HG03354 (cell line): Measurements from ENCODE around the gene VPS37C.
A peak's percentile ranks its signal among the peaks of the same experiment; 100 is the strongest.
"Not testable (repeated sequence)": the region's sequence is repeated elsewhere in the genome, so short reads cannot be mapped to it uniquely, and the experiment has no call there.

ENCODE experiments used
- ATAC-seq: cut with Tn5 transposase; IDR thresholded peaks from one replicate; pipeline ENCODE4 v1.9.1; 2021; ENCODE audit warnings: mild to moderate bottlenecking; ENCODE audit not compliant: unreplicated experiment, poor library complexity, severe bottlenecking

VPS37C gene

DNA sequence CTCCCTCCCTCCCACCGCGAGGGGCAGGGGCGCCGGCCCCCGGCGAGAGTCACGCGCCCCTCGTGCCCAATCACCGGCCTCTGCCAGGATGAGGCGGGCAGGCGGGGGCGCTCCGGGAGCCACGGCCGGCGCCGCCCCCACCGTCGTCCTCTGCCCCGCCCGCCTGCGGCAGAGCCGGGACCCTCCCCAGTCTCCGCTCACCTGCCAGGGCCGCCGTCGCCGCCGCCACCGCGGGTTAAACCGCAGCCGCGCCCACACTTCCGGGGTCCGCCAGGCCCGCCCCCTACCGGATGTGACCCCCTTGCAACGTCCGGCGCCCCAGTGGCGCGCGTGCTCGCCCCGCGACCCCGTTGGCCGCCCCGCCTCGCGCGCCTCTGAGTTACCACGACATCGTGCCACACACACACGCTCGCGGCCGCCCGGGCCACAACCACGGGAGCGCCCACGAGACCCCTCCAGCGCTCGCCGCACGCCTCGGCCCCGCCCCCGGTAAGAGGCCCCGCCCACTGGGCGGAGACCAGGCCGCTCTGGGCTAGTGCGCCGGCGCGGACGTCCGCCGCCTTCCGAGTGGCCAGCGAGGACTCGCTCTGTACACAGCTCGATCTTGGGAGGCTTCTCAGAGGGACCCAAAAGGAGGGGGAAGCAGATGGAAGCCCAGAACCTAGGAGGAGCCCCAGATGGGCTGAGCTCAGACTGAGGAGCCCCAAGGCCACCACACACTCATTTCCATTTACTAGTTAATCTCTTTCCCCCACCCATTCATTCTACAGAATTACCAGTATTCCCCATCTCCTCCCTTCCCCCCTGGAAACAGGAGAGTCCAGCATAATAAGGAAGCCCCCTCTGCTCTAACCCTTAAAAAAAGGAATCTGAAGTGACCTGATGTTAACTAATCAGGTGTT lies at the start of gene VPS37C:
TSS of gene VPS37C (minus strand) at position 237 of the 902 bp plus-strand sequence. CDS start 22,597 bp downstream, outside the sequence.
- peak; percentile 77 for ATAC-seq

DNA sequence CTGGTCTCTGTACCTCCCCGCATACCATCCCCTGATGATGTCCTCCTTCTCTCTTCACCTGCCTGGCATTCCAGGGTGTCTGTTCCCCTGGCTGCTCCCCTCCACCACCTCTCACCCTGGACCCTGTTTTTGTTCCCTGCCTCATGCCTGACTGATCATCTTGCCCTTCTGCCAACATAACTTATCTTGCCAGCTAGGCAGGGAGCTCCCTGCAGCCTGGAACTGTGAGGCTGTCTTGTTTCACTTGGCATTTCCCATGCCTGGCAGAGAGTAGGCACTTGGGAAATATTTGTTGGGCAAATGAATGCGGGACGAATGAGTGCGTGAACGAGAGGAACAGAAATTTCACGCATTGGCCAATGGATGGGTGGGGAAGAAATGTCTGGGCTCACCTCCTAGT lies 49.4 kb upstream of the VPS37C start:
- not testable (repeated sequence) for ATAC-seq

DNA sequence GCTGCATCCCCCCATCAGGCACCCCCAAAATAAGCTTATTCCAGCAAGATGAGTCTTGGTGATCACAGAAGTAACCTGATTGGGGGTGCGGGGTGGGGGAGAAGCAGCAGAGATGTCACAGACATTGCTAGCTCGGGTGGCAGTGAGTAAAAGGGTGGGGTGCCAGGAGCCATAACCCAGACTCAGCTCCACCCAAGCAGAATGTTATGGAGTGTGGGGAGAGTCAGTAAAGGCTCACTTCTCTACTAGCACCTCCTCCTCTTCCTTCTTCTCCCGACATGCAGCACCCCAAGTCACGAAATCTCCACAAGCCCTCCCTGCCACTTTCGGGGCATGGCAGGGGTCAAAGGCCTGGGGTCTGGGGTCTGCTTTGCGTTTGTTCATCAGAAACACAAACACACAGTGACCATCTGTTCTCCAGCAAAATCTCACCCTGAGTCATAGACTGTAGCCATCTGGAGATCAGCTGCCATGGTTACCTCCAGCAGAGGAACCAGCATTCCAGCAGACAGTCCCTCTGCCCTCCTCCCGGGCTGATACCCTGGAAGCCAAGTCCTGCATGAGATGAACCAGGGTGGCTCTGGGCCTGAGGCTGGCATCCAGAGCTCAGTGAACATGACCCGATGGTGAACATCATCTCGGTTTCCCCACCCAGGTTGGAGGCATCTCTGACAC lies 46.5 kb upstream of the VPS37C start:
- ATAC-seq: not testable (repeated sequence)

DNA sequence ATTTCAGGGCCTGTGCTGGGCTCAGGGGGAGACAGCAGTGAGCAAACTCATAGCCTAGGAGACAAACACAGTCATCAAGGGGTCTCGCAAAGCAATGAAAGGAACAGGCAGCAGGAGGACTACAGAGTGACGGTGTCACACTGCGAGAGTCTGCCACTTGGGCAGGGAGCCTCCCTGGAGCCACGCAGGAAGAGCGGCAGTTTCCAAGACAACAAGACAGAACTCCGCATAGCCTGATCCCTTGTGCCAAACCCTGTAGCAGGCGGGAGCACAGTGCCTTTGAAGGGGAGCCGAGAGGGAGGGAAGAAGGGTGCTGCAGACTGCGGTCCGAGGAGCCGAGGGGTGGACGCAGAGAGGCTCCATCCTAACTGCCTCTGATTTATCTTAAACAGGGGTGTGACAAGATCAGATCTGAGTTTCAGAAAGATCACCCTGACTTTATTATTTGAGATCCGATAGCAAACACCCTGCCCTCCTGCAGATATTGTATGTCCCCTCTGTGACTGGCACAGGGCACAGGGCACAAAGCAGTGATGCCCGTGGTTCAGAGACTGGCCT lies 43.4 kb upstream of the VPS37C start:
- not testable (repeated sequence) for ATAC-seq

DNA sequence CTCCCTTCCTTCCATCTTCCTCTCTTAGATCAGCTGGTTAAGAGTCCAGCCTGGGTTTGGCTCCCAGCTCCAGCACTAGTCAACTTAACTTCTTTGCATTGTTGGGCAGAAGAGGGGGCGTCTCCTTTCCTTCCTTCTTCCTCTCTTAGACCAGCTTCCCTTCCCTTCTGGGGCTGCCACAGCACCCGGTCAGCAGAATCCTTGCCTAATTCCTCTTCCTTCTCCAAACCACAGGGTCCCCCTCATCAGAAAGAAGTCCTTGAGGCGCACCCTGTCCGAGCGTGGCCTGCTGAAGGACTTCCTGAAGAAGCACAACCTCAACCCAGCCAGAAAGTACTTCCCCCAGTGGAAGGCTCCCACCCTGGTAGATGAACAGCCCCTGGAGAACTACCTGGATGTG lies 42.6 kb upstream of the VPS37C start:
- ATAC-seq: not testable (repeated sequence)

DNA sequence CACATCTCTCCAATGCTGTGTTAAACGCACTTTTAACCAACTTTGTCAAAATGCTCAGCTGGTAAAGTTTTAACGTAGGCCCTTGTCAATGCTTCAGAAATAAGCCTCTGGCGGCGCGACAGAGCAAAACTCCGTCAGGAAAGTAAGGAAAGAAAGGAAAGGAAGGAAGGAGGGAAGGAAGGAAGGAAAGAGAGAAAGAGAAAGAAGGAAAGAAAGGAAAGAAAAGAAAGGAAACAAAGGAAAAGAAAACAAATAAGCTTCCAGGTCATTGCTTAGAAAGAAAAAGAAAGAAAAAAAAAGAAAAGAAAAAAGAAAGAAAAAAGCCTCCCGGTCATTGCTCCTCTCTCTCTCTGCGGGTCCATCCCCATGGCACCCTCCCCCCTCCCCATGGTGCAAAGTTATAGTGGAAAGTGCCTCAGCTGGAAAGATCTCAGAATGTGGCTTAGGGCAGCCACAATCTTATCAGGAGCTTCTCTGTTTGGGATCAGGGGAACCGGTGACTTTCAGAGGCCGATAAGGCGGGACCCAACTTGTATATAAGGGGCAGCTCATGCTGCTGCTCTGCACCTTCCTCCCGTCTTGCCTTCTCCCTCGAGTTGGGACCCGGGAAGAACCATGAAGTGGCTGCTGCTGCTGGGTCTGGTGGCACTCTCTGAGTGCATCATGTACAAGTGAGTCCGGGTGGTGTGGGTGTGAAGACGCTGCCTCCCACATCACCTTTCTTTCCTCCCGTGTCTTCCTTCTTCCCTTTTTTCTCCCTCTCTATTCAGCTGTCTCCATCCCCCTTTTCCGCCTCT lies 41.9 kb upstream of the VPS37C start, which contains the start of gene PGA3:
TSS of gene PGA3 (plus strand) at position 566 of the 797 bp plus-strand sequence. CDS start at position 616, 50 bp downstream.
- not testable (repeated sequence) for ATAC-seq

DNA sequence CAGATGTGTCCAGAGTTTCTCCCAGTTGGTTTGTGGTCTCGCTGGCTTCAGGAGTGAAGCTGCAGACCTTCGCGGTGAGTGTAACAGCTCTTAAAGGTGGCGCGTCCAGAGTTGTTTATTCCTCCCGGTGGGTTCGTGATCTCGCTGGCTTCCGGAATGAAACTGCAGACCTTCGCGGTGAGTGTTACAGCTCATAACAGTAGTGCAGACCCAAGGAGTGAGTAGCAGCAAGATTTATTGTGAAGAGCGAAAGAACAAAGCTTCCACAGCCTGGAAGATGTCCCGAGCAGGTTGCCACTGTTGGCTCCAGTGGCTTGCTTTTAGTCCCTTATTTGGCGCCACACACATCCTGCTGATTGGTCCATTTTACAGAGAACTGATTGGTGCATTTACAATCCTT lies 40.2 kb upstream of the VPS37C start:
- no peak for ATAC-seq

DNA sequence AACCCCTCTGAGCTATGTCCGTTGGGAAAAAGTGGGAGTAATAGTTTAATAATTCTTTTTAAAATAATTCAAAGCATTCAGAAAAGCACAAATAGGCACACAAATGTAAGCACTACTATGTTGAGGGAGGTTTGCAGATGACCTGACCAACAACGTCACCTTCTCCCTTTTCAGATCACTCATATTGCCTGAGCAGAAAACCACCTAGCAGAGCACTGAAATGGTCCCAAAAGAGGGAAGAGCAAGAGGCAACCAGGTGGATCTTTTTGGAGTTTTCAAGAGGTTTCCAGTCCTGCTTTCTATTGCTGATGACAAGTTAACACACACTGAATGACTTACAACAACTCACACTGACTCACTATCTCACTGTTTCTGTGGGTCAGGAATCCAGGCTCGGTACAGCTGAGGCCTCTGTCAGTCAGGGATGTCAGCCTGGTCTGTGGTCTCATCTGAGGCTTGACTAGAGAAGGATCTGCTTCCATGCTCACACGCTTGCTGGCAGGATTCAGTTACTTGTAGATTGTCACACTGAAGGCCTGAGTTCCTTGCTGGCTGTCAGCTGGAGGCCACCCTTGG lies 37.8 kb upstream of the VPS37C start:
- ATAC-seq: no peak

DNA sequence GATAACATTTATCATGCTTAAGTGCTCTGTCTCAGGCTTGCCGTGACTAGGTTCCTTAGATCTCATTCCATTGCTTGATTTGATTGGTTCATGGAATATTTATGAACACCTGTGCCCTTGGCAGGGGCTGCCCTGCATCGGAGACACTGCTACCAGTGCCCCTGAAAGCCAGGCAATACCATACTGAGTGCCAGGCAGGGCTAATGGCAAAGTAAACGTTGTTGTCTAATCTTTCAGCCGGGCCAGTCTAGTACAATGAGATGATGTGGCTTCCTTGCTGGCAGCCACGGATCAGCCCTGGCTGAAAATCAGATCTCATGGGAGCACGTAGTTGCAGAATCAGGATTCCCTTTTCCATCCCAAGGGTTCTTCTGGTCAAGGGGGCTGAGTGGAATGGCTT lies 37.1 kb upstream of the VPS37C start:
- ATAC-seq: no peak

DNA sequence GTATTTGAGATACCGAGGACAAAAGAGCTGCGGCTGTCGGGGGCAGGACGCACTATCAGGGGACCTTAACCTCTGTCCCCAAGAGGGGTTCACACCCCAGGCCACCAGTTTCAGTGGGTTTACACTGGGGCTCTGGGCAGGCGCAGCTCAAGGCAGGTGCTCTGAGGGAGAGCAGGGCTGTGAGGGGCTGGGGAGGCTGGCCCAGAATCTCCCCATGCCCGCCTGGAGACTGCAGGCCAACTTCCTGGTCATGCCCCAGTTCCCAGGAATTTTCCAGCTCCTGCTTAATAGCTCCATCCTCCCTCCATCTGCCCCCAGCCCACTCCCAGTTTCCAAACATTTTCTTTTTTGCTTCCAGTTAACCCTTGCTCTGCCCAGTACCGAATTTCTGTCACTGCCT lies 34.5 kb upstream of the VPS37C start:
- no peak for ATAC-seq

DNA sequence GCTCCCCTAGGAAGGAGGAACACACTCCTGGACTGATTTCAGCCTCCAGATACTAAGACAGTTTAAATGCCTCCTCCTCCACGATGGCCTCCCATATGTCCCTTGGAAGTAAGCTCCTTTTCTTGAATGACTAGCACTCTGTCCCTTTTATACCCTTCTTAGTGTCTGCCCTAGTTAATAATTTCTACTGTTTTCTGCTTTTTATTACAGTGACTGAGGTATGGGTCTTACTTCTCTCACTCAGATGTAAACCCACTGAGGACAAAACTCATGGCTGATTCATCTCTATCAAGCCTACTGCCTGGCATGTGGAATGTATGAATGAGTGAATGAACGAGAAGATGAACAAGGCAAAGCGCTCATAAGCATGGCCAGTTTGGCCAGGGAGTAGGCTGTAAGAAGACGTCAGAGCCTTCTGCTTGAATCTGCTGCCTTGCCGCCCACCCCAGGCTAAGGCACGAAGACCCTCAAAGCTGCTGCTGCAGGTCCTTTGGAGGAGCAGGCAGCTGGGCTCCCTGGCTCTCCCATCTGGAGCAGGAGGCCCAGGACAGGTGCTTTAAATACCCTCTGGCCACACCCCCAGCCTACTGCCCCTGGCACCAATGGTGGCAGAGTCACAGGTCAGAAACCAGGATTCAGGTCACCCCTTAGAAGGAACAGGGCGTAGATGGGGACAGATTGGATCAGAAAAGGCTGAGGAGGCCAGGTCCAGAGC lies 33.9 kb upstream of the VPS37C start:
- no peak for ATAC-seq

DNA sequence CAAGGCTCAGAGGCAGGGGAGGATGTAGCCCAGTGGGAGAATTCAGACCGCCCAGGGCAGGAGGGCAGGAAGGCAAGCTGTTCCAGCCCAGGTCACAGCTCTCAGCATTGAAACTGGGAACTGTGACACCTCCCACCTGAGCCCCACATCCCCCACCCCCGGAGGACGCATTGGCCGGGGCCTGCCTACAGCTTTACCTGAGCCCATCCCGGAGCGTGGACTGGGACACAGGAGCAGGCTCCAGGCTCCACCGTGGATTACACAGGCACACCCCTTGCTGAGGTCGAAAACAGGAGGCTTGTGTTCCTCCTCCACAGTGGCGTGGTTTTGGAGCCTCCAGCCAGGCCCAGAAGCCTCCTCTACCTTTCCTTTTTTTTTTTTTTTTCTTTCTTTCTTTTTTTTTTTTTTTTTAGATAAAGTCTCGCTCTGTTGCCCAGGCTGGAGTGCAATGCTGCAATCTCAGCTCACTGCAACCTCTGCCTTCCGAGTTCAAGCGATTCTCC lies 33.0 kb upstream of the VPS37C start:
- ATAC-seq: no peak

DNA sequence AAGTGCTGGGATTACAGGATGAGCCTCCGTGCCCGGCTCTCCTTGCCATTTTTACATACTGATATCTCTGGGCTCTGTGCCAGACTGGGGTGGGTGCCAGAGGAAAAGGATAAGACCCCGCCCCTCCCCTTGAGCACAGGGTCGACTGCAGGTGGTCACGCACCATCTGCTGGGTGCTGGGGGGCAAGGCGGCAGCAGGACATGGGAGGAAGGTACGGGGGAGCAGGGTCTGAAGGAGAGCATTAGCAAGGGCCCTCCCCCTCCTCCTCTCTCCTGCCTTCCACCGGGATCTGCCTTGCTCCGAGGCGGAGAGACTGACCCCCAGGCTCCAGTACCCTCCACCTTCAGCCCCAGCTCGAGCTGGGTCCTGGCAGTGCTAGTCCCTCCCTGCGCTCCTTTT lies 32.4 kb upstream of the VPS37C start:
- ATAC-seq: no peak

DNA sequence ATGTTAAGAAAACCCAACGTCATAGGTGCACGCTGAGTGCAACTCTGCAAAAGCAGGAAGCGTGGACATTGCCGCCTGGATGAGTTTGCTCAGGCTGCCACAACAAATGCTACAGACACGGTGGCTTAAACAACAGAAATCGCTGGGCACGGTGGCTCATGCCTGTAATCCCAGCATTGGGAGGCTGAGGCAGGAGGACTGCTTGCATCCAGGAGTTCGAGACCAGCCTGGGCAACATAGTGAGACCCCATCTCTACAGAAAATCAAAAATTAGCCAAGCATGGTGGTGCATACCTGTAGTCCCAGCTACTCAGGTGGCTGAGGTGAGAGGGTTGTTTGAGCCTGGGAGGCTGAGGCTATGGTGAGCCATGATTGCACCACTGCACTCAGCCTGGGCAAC lies 28.7 kb upstream of the VPS37C start:
- no peak for ATAC-seq

DNA sequence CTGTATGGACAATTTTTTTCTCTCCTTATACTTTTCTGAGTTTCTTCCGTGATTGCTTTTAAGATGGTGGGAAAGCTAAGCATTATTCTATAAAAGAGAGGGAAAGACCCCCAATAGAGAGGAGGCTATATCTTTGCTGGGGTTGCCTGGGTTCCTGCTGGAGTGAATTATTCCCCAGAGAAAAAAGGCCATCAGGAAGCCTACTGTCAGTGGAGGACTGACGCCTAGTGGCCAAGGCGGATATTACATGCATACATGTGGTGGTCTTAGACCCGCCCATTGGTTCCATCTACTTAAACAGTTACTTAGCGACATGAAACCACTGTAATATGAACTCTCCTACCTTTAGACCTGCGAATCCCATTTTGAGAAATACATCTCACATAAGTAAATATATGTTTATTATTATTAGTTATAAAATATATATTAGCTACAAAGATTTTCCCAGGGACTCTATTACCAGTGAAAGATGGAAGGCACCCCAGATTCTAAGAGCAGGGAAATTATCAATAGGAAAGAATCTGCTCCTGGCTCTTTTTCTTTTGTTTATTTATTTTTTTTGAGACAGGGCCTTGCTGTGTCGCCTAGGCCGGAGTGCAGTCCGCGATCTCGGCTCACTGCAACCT lies 26.4 kb upstream of the VPS37C start:
- ATAC-seq: no peak

DNA sequence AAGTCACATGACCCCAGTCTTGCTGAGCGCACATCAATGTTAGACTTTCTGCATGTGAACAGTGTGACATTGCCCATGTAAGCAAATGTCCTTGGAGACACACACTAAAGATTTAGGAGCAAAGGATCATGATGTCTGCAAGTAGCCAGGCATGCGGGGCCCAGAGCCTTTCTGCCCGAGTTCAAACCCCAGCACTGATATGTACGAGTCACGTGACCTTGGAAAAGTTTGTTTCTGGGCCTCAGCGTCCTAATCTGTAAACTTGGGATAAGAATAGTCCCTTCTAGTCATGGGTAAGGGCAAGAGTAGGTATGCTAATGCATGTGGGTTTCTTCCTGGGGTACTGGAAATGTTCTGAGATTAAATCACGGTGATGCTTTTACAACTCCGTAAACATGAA lies 25.3 kb upstream of the VPS37C start:
- no peak for ATAC-seq

DNA sequence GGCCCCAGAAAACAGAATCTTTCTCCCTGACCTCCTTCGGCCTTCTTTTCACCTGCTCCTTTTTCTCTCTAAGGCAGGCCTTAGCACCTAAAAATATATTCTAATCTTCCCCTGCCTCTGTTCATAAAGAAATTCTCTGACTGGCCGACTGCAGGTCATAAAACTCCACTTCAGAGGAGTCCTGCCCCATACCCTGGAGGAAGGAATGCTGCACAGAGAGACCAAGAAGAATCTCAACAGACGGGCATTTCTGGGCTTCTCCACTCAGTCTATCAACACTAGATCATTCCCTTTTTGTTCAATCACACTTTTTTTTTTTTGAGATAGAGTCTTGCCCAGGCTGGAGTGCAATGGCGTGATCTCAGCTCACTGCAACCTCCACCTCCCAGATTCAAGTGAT lies 22.4 kb upstream of the VPS37C start:
- no peak for ATAC-seq

DNA sequence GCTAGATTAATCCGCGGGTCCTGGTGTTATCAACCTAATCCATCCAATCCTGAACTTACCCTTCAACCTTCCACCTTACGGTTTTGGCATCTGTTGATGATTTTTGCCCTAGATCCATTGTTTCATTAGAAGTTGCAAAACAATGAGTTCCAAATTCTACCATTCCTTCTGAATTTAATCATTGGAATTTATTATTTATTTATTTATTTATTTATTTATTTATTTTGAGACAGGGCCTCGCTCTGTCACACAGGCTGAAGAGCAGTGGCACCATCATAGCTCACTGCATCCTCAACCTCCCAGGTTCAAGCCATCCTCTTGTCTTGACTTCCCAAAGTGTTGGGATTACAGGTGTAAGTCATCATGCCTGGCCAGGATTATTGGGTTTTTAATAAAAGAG lies 20.3 kb upstream of the VPS37C start:
- no peak for ATAC-seq
